Colonic mucosa (tissue), 4 donors: Measurements from ENCODE around the gene TMEM222. TPM values are rescaled to one million over a fixed set of nuclear protein-coding genes. Genes with fewer than 3 reads are reported as not detected.

ENCODE experiments used
- DNase-seq: peaks from one replicate; pipeline ENCODE4 v3.0.0-alpha.2; 2020
- H3K27ac ChIP-seq: fragments of 200-600 bp; one replicate; pipeline ENCODE4 v1.8.0; 2021
- H3K27me3 ChIP-seq: fragments of 200-600 bp; one replicate; pipeline ENCODE4 v1.8.0; 2021
- H3K36me3 ChIP-seq: fragments of 200-600 bp; one replicate; pipeline ENCODE4 v1.8.0; 2021
- H3K4me1 ChIP-seq: fragments of 200-600 bp; one replicate; pipeline ENCODE4 v1.8.0; 2021; ENCODE audit warnings: mild to moderate bottlenecking
- H3K4me3 ChIP-seq: fragments of 200-600 bp; one replicate; pipeline ENCODE4 v1.8.0; 2021
- H3K9ac ChIP-seq, 2 donors: one replicate each; pipeline ENCODE4 v1.7.0; 2013; ENCODE audit warnings: control low read depth in 2 of 2, low read depth in 2 of 2, low read length in 2 of 2
- H3K9me3 ChIP-seq: fragments of 200-600 bp; one replicate; pipeline ENCODE4 v1.8.0; 2021
- CTCF ChIP-seq: fragments of 200-600 bp; IDR thresholded peaks from one replicate; pipeline ENCODE4 v1.8.0; 2022; ENCODE audit warnings: antibody characterized with exemption, mild to moderate bottlenecking
- intact Hi-C: fragments of 100-400 bp; cut with DNase I; formaldehyde crosslinking; loops from one replicate; pipeline ENCODE4 v1.14.1; 2022
- total RNA-seq, 2 donors: library from RNA; stranded (reverse); fragmentation: NEBNext Ultra II Directional in 1 of 2; extraction: Animal tissue kit (Norgen Biotek cat#: 25700) in 1 of 2; gene quantifications; one replicate each; pipeline ENCODE4 v1.2.1, GENCODE V29; 2021
- donor health status: healthy.
- donor health status: DM: no; HTN: no; CAD: no.
- donor health status: DM: no; HTN: no; CAD: no.

TMEM222 gene
- total RNA-seq, 2 donors from 2014 or later: 28.6 to 35.4 TPM

GRCh38 chr1:27331426-27331825, 9.5 kb downstream of the TMEM222 start:
- H3K27me3 ChIP-seq: no peaks in the 10 kb centered on the region
- H3K9ac ChIP-seq: no peak overlapping the region
- H3K4me1 ChIP-seq: no peaks in the 10 kb centered on the region
- intact Hi-C loops: no loop called here
- TF ChIP-seq CTCF: no peak
- no peaks in the 10 kb centered on the region for H3K36me3 ChIP-seq
- no peak for DNase-seq
- H3K9me3 ChIP-seq: no peaks in the 10 kb centered on the region
- H3K4me3 ChIP-seq: no peak overlapping the region
- H3K27ac ChIP-seq: no peak overlapping the region

GRCh38 chr1:27331922-27332321, 10.0 kb downstream of the TMEM222 start:
- no peak overlapping the region for H3K27ac ChIP-seq
- H3K4me3 ChIP-seq: no peak overlapping the region
- intact Hi-C loops: no loop called here
- H3K9me3 ChIP-seq: no peaks in the 10 kb centered on the region
- no peak for DNase-seq
- no peak overlapping the region for H3K9ac ChIP-seq
- no peaks in the 10 kb centered on the region for H3K4me1 ChIP-seq
- TF ChIP-seq CTCF: no peak
- no peaks in the 10 kb centered on the region for H3K36me3 ChIP-seq
- no peaks in the 10 kb centered on the region for H3K27me3 ChIP-seq

DNA sequence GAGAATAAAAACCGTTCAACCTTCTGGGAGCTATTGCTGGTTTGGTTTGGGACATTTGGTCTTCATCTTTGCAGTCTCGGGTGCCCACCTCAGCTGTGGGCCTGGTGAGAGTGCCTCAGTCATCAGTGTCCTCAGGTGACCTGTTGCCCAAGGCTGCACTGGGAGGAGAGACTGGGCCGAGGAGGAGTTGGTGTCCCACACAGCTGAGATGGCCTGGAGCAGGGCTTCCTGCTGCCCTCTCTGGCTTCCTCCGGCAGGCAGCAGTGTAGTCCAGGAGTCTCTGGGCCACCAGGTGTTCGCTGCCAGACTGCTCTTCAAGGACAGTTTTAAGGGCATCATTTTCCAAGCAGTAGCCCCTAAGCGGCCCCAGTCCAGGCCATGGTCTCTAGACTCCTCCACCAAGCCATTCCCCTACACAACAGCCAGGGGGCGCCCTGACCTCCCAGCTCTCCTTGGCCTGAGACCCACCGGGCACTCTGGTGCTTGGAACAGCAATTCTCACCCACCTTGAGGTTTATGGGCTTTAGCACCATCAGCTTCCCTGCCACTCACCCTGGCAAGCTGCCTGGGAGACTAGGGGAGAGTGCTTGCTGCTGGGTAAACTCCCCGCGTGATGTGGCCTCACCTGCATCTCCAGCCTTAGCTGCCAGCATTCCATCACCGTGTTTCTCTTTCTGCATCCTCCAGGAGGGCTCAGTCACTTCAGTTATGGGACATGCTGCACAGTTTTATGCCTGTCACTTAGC, 10.7 kb downstream of the TMEM222 start:
- Histone ChIP-seq H3K9me3 (no peaks in the 10 kb centered on the region), H3K27ac (no peak overlapping the region), H3K36me3 (no peaks in the 10 kb centered on the region), H3K4me3 (no peak overlapping the region), H3K9ac (no peak overlapping the region), H3K27me3 (no peaks in the 10 kb centered on the region), H3K4me1 (no peaks in the 10 kb centered on the region)
- DNase-seq: no peak
- intact Hi-C loops: no loop called here
- peak; percentile 83 for TF ChIP-seq CTCF

- no peak for TF ChIP-seq CTCF
- H3K9me3 ChIP-seq: no peaks in the 10 kb centered on the region
- H3K27me3 ChIP-seq: no peaks in the 10 kb centered on the region
- intact Hi-C loops: no loop called here
- H3K4me3 ChIP-seq: no peak overlapping the region
- H3K36me3 ChIP-seq: no peaks in the 10 kb centered on the region
- no peaks in the 10 kb centered on the region for H3K4me1 ChIP-seq
- H3K9ac ChIP-seq: no peak overlapping the region
- no peak for DNase-seq
- H3K27ac ChIP-seq: no peak overlapping the region
These were observed 11.8 kb downstream of the TMEM222 start for GRCh38 chr1:27333717-27334279.

DNA sequence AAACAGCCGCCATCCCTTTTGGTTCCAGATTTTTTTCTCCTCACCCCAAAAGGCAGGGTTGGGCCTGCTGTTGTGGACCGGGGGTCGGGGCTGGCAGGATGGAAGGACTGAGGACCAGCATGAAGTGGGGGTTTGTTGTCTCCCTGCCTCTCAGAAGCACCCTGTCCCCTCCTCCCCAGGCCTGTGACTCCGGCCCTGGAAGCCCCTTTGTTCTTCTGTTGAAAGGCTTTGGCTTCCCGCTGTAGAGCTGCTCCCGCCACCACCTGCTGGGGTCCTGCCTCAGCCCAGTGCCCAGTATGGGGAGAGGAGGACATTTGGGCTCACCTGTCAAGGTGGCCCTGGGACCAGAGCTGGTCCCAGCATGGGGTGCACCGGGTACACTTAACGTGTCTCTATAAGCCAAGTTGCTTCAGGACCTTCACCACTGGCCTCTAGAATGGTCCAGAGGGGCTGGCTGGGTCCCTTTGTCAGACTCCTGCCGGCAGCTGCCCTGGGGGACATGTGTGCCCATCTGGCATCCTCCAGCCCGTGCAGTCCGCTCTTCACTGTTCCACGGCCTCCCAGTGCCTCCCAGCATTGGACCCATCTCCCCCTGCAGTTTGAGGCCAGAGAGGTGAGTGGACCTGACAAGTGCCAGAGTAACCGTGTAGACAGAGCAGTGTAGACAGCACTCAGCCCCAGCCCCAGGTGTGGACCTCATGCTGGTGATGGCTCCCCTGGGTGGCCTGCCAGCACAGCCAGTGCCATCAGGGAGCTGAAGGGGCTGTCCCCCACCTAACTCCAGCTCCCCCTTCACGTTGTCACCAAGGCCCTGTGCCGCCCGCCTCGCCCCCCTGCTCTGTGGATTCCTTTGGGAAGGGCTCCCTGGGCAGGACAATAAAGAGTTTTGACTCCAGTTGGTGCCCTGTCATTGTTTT, 13.8 kb downstream of the TMEM222 start:
- H3K9me3 ChIP-seq: no peaks in the 10 kb centered on the region
- no peaks in the 10 kb centered on the region for H3K27me3 ChIP-seq
- no peak overlapping the region for H3K4me3 ChIP-seq
- no peaks in the 10 kb centered on the region for H3K36me3 ChIP-seq
- no peak for DNase-seq
- no peaks in the 10 kb centered on the region for H3K4me1 ChIP-seq
- no peak for TF ChIP-seq CTCF
- H3K27ac ChIP-seq: no peak overlapping the region
- no peak overlapping the region for H3K9ac ChIP-seq
- intact Hi-C loops: no loop called here
